ENCODE results near the gene TERT. TPM values are rescaled to one million over a fixed set of nuclear protein-coding genes. Genes with fewer than 3 reads are reported as not detected.

TERT gene
- total RNA-seq, 1 experiment from 2014 or later, result 6.1 TPM

DNA sequence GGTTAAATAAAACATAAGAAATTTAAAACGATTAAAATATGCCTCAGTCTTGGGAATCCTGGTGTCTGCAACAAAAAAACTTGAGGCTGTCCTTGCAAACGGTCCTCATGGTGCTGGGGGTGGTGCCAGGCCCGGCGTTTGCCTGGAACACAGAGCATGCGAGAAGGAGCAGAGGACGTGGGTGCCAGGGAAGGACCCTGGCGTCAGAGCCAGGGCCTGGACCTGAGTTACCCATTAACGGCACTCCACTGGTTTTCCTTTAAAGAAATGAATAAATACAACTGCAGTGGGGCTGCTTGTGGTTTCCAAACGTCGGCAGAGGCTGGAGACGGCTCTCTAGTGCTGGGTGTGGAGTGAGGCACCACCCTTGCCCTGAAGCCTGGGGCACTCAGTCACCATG is 69.8 kb downstream of the TERT start, which contains the start of gene SLC6A18:
SLC6A18 (plus strand) TSS at position 301 of the 400 bp plus-strand sequence; CDS start at position 398, 97 bp downstream.
- Histone ChIP-seq H3K4me3 (ENCODE audit: low read depth, low read length) (no peak within 1 kb of the TSS), H3K27me3 (replicated peaks; ENCODE audit: control insufficient read depth, insufficient read depth, low read length) (no peaks in the 10 kb centered on the region; the same call in 1 of the 2 replicates), H3K9me3 (no peaks in the 10 kb centered on the region), H3K4me1 (no peaks in the 10 kb centered on the region), H3K36me3 (ENCODE audit: control insufficient read depth, insufficient read depth, low read length) (no peaks in the 10 kb centered on the region)
- H3K4me1 Mint-ChIP-seq (ENCODE audit: low read depth, unreplicated experiment), result no peaks in the 10 kb centered on the region
- ChIA-PET POLR2A (no interaction called here), CTCF (interaction anchor here (0.6 kb wide), 1 partner anchor 379 kb away, joined by 4 read pairs; no protein-coding TSS in a partner anchor)
- H3K9me3 Mint-ChIP-seq (ENCODE audit: unreplicated experiment), result no peaks in the 10 kb centered on the region
- H3K27me3 Mint-ChIP-seq (ENCODE audit: insufficient read depth, unreplicated experiment), result peaks cover 7% of the 10 kb centered on the region
- H3K4me3 Mint-ChIP-seq (ENCODE audit: unreplicated experiment), result no peak within 1 kb of the TSS
- intact Hi-C loops (cut with micrococcal nuclease; ENCODE audit: unreplicated experiment), result no loop called here
- no peak for DNase-seq
- peaks cover 4% of the 10 kb centered on the region for H3K36me3 Mint-ChIP-seq (ENCODE audit: insufficient read depth, unreplicated experiment)
- no TSS peak for BruUV-seq (replicated peaks)
- TF ChIP-seq, protein P1, sequence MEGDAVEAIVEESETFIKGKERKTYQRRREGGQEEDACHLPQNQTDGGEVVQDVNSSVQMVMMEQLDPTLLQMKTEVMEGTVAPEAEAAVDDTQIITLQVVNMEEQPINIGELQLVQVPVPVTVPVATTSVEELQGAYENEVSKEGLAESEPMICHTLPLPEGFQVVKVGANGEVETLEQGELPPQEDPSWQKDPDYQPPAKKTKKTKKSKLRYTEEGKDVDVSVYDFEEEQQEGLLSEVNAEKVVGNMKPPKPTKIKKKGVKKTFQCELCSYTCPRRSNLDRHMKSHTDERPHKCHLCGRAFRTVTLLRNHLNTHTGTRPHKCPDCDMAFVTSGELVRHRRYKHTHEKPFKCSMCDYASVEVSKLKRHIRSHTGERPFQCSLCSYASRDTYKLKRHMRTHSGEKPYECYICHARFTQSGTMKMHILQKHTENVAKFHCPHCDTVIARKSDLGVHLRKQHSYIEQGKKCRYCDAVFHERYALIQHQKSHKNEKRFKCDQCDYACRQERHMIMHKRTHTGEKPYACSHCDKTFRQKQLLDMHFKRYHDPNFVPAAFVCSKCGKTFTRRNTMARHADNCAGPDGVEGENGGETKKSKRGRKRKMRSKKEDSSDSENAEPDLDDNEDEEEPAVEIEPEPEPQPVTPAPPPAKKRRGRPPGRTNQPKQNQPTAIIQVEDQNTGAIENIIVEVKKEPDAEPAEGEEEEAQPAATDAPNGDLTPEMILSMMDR (IDR thresholded peaks at IDR 0.05; ENCODE audit: insufficient read depth in 1 of 2, low read depth in 1 of 2, low read length in 1 of 2, severe bottlenecking in 1 of 2, unreplicated experiment in 1 of 2), result no peak
- H3K27ac Mint-ChIP-seq (ENCODE audit: unreplicated experiment), result no peak within 1 kb of the TSS

DNA sequence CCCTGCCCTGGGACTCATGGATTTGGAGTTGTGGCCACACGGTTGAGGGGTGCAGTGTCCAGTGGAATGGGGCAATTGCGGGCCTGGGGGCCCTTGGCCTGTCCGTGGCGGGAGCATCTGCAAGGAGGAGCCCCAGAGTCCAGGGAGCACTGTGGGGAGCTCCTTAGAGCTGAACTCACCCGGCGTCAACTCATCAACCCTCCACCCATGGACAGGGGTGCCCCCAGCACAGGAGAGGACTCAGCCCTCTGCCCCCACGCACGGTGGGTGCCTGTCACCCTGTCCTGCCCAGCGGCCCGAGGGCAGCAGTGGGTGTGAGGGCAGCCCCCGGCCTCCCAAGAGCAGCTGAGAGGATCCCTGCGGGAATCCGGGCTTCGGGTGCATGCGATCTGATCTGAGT is 70.2 kb downstream of the TERT start:
- Mint-ChIP-seq H3K4me1 (ENCODE audit: low read depth, unreplicated experiment) (no peaks in the 10 kb centered on the region), H3K4me3 (ENCODE audit: unreplicated experiment) (no peak overlapping the region), H3K9me3 (ENCODE audit: unreplicated experiment) (no peaks in the 10 kb centered on the region), H3K36me3 (ENCODE audit: insufficient read depth, unreplicated experiment) (peaks cover 4% of the 10 kb centered on the region), H3K27ac (ENCODE audit: unreplicated experiment) (no peak overlapping the region), H3K27me3 (ENCODE audit: insufficient read depth, unreplicated experiment) (peaks cover 7% of the 10 kb centered on the region)
- ChIA-PET CTCF (no interaction called here), POLR2A (interaction anchor here (0.5 kb wide), 1 partner anchor 382 kb away, joined by 7 read pairs; no protein-coding TSS in a partner anchor)
- Histone ChIP-seq H3K4me3 (ENCODE audit: low read depth, low read length) (no peak overlapping the region), H3K36me3 (ENCODE audit: control insufficient read depth, insufficient read depth, low read length) (no peaks in the 10 kb centered on the region), H3K27me3 (replicated peaks; ENCODE audit: control insufficient read depth, insufficient read depth, low read length) (no peaks in the 10 kb centered on the region; the same call in 1 of the 2 replicates), H3K9me3 (no peaks in the 10 kb centered on the region), H3K4me1 (no peaks in the 10 kb centered on the region)
- intact Hi-C loops (cut with micrococcal nuclease; ENCODE audit: unreplicated experiment), result no loop called here
- no TSS peak for BruUV-seq (replicated peaks)
- TF ChIP-seq, protein P1 (IDR thresholded peaks at IDR 0.05; ENCODE audit: insufficient read depth in 1 of 2, low read depth in 1 of 2, low read length in 1 of 2, severe bottlenecking in 1 of 2, unreplicated experiment in 1 of 2), result no peak
- DNase-seq, result no peak

DNA sequence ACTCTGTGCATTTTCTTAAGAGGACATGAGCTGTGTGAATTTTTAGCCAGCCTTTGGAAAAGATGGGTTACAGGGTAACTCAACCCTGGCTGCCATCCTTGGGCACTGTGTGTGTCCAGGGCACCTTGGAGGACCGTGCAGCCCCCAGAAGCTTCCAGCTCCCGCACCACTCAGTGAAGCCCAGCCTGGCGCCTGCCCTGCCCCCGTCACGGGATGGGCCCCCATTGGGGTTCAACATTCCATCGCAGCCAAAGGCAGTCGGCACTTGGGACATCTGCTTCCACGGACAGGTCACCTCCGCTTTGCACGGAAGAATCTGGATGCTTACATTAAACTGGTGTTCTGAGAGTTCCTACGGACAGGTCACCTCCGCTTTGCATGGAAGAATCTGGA is 71.6 kb downstream of the TERT start:
- Mint-ChIP-seq H3K4me1 (ENCODE audit: low read depth, unreplicated experiment) (no peaks in the 10 kb centered on the region), H3K27me3 (ENCODE audit: insufficient read depth, unreplicated experiment) (peaks cover 3% of the 10 kb centered on the region), H3K36me3 (ENCODE audit: insufficient read depth, unreplicated experiment) (peaks cover 4% of the 10 kb centered on the region), H3K9me3 (ENCODE audit: unreplicated experiment) (no peaks in the 10 kb centered on the region), H3K4me3 (ENCODE audit: unreplicated experiment) (no peak overlapping the region), H3K27ac (ENCODE audit: unreplicated experiment) (no peak overlapping the region)
- intact Hi-C loops (cut with micrococcal nuclease; ENCODE audit: unreplicated experiment), result no loop called here
- ChIA-PET CTCF (no interaction called here), POLR2A (no interaction called here)
- no peak overlapping the region for H3K4me3 ChIP-seq (ENCODE audit: low read depth, low read length)
- no peaks in the 10 kb centered on the region for H3K27me3 ChIP-seq (replicated peaks; ENCODE audit: control insufficient read depth, insufficient read depth, low read length)
- no TSS peak for BruUV-seq (replicated peaks)
- TF ChIP-seq, protein P1 (IDR thresholded peaks at IDR 0.05; ENCODE audit: insufficient read depth in 1 of 2, low read depth in 1 of 2, low read length in 1 of 2, severe bottlenecking in 1 of 2, unreplicated experiment in 1 of 2), result no peak
- DNase-seq, result no peak
- H3K36me3 ChIP-seq (ENCODE audit: control insufficient read depth, insufficient read depth, low read length), result no peaks in the 10 kb centered on the region
- no peaks in the 10 kb centered on the region for H3K9me3 ChIP-seq
- H3K4me1 ChIP-seq, result no peaks in the 10 kb centered on the region

Measured in Caco-2 (cell line).